ENCODE results near the gene STK32B.

DNA sequence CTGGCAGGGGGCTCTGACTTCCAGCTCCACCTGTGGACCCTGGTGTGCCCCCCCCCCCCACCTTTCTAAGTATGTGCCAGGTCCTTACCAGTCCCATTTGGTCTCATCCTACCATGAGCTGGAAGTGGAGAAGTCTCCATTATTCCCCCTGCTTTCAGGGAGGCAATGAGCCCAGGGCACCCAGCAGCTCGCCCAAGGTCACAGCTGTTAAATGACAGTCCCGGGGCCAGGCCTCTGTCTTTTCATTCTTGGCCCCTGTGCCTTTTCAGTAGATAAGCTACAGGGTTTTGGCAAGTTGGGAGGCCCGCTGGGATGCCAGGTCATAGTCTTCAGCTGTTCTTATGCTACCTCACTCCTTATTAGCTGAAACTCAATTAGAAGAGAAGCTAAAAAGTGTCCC, 408.0 kb downstream of the STK32B start:
- TF ChIP-seq, protein P1, sequence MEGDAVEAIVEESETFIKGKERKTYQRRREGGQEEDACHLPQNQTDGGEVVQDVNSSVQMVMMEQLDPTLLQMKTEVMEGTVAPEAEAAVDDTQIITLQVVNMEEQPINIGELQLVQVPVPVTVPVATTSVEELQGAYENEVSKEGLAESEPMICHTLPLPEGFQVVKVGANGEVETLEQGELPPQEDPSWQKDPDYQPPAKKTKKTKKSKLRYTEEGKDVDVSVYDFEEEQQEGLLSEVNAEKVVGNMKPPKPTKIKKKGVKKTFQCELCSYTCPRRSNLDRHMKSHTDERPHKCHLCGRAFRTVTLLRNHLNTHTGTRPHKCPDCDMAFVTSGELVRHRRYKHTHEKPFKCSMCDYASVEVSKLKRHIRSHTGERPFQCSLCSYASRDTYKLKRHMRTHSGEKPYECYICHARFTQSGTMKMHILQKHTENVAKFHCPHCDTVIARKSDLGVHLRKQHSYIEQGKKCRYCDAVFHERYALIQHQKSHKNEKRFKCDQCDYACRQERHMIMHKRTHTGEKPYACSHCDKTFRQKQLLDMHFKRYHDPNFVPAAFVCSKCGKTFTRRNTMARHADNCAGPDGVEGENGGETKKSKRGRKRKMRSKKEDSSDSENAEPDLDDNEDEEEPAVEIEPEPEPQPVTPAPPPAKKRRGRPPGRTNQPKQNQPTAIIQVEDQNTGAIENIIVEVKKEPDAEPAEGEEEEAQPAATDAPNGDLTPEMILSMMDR (IDR thresholded peaks at IDR 0.05), result no peak
- no peak for TF ChIP-seq POLR2A (IDR thresholded peaks at IDR 0.05)
